GM18951 (cell line): Measurements from ENCODE around the gene ART5.

ENCODE experiments used
- POLR2A ChIP-seq: IDR thresholded peaks from 4 replicates; pipeline ENCODE4 v1.6.1; 2011; ENCODE audit warnings: mild to moderate bottlenecking; ENCODE audit not compliant: insufficient read length, insufficient read depth; ENCODE audit errors: extremely low read depth
- in situ Hi-C: fragments of 300-500 bp; cut with MboI; formaldehyde crosslinking; loops from one replicate; pipeline ENCODE4 v1.12.0; 2022; ENCODE audit warnings: low sequenced_read_pairs, mixed read lengths, inconsistent platforms; ENCODE audit not compliant: unreplicated experiment

The ART5 gene, protein sequence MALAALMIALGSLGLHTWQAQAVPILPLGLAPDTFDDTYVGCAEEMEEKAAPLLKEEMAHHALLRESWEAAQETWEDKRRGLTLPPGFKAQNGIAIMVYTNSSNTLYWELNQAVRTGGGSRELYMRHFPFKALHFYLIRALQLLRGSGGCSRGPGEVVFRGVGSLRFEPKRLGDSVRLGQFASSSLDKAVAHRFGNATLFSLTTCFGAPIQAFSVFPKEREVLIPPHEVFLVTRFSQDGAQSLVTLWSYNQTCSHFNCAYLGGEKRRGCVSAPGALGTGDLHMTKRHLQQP

DNA sequence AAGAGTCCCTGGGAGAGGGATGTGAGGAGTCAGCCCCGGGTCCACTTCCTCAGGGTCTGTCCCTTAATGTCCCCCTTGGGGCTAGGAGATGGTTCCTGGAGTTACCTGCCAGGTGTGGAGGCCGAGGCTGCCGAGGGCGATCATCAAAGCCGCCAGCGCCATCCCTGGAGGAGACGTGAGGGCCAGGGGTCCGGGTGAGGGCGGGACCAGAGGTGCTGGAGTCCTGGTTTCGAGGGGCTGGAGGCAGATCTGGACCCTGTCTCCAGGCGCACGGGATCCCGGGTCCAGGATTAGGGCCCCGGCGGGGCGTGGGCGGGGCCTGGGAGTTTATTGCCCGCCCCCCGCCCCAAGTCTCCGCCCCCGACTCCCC is at the start of gene ART5:
Gene ART5, minus strand, starts transcription at position 292 of the 370 bp plus-strand sequence. Its CDS starts 130 bp downstream, at position 162.
- in situ Hi-C loops: no loop called here
- TF ChIP-seq POLR2A: no peak

- in situ Hi-C loops: no loop called here
- TF ChIP-seq POLR2A: no peak
These were observed 45.0 kb upstream of the ART5 start for GRCh38 chr11:3686751-3687150.

- TF ChIP-seq POLR2A: no peak
- in situ Hi-C loops: no loop called here
These were observed 44.1 kb upstream of the ART5 start for GRCh38 chr11:3685923-3686322.

DNA sequence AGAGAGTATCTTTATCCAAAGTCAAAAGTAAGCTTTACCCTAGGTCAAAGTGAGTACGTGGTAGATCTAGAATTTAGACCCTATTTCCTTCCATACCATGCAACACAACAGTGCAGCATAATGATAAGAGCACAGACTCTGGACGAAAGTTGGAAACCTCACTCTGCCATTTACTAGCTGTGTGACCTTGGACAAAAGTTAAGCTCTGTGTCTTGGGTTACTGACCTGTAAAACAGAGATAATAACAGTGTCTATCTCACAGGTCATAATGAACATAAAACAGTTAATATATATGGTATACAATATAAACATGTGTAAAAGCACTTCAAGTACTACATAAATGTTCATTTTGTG is 43.0 kb upstream of the ART5 start:
- TF ChIP-seq POLR2A: no peak
- in situ Hi-C loops: no loop called here

DNA sequence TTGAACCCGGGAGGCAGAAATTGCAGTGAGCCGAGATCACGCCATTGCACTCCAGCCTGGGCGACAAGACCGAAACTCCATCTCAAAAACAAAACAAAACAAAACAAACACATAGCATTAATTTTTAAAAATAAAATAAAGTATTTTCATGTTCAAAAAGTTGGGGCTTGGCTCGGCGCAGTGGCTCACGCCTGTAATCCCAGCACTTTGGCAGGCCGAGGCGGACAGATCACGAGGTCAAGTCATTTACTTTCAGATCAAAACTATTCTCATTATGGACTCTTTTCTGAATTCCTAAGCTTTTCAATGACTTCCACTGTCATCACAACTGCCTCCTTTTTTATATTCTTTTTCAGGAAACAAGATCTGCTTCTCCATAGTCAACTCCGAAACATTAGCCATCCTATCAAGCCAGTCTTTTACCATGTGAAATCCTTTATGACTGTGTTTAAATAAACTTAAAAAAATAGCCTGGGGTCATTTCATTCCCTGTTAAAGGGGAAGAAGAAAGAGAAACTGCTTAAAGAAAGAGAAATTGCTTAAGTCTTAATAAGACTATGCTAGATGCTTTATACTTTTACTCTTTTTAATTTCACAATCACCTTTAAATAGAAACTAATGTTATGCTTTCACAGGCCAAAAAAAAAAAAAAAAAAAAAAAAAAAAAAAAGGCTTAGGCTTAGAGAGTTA is 42.5 kb upstream of the ART5 start:
- in situ Hi-C loops: no loop called here
- no peak for TF ChIP-seq POLR2A

DNA sequence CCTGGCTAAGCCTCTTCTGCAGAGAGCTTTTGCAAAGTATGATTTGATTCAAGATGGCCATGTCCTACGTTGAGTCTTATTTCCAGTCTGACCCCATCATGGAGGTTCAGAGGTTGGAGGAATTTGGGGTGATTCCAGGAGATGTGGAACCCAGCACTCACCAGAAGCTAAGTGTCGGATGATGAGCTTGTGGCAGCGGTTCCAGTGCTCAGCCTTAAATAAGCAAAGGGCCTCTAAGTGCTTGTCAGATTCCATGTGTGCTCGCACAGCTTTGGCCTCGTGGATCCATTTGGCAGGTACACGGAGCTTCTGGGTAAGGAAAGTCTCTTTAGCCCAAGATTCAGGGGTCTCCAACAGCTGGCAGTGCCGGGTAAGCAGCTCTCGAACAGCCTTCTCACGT is 41.2 kb upstream of the ART5 start:
- no peak for TF ChIP-seq POLR2A
- in situ Hi-C loops: no loop called here

GRCh38 chr11:3679077-3679476 is 37.3 kb upstream of the ART5 start:
- in situ Hi-C loops: no loop called here
- TF ChIP-seq POLR2A: no peak

GRCh38 chr11:3675971-3676370 is 34.2 kb upstream of the ART5 start:
- in situ Hi-C loops: no loop called here
- TF ChIP-seq POLR2A: no peak

DNA sequence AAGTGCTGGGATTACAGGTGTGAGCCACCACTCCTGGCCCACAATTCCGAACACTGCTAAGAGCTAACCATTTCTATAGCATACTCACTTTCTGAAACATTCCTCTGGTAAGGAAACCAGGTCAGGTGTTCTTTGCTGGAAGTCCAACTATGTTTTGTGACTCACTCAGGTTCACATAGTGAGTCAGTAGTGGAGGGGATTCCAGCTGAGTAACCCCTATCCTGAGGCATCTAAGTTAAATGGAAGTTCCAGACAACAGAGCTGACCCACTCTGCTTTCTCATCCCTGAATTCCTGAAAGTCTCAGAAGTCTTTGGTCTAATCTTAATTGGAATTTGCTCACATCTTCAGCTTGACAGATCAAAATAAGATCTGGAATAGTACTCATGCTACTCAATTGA is 32.4 kb upstream of the ART5 start:
- in situ Hi-C loops: no loop called here

GRCh38 chr11:3671334-3672254 is 29.8 kb upstream of the ART5 start, which contains the start of gene CHRNA10:
CHRNA10 (minus strand) TSS chr11:3671384; CDS start chr11:3671312, 72 bp downstream.
- in situ Hi-C loops: no loop called here
- TF ChIP-seq POLR2A: no peak

More for the DNA sequence above, 32.4 kb upstream of the ART5 start:
- TF ChIP-seq POLR2A: no peak

DNA sequence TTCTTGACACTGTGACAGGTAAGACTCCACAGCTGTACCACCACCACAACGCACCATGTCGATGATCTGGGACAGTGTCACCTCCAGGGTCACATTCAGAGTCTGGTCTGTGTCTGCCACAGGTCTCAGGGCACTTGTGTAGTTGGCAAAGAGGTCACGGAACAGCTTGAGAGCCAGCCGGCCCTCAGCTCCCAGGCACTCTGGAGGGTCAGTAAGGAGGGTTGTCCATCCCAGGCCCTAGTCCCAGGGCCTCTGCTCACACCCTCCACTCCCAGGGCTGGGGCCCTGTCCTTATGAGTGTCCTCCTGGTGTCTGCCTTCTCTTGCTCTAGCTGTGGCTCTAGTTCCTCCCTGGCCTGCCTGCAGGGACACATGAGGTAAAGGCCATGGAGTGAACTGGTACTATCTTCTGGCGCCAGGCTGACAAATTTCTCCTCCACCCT is 28.0 kb upstream of the ART5 start:
- in situ Hi-C loops: no loop called here
- no peak for TF ChIP-seq POLR2A

DNA sequence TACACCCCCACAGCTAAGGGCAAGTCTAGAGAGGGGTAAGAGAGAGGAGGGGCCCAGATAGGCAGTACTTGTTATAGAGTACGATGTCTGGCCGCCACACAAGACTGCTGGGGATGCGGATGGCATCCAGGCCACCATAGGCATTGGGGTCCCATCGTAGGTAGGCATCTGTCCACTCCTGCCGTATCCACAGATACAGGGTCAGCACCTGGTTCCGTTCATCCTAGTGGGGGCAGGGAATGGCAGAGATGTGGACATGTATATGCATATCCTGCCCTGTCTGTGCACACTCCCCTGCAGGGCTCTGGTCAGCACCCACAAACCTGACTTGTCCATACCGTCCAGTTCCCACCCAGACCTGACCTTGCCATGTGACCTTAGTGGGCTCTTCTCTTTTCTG is 27.3 kb upstream of the ART5 start:
- in situ Hi-C loops: no loop called here
- TF ChIP-seq POLR2A: no peak

- TF ChIP-seq POLR2A: no peak
- in situ Hi-C loops: no loop called here
These were observed 25.6 kb upstream of the ART5 start for GRCh38 chr11:3667149-3668035.

- no peak for TF ChIP-seq POLR2A
- in situ Hi-C loops: no loop called here
These were observed 24.3 kb upstream of the ART5 start for GRCh38 chr11:3666023-3666530.
